HG02973 (cell line): ENCODE data around the gene CHI3L1.

Experiments
- ATAC-seq: cut with Tn5 transposase; IDR thresholded peaks from one replicate; pipeline ENCODE4 v1.9.1; 2021; ENCODE audit warnings: moderate library complexity; ENCODE audit not compliant: unreplicated experiment

Gene CHI3L1

DNA sequence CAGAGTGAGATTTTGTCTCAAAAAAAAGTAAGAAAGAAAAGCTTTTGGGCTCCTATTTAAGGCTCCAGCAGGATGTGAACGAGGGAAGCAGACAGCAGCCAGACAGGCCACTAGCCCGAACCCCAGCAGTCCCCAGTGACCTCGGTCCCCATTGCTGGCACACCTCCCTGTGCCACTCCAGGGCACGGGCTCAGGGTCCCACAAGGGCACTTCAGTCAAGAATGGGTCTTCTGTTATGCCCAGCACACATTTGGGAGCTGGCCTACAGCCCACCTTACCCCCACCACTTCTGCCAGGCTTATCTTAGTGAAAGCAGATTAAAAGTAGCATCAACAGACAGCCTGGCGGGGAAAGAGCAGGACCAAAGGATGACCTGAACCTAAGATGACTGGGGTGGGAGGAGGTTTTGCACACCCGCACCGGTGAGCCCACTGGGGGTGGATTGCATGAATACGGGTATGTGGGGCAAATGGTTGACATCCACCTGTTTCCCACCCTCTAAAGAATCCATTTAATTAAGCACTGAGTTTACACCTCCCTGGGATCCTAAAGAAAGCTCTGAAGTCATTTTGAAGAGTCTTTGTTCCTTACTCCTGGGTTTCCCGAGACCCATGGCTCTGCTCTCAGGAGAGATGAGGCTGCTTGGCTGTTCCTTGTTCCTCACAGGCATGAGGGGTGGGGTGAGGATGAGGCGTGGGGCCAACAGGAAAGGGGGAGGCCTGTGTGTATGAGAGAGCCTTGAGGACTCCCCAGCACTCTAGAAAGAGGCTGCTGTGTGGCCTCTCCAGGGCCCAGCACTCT lies 4.7 kb downstream of the CHI3L1 start:
- no peak for ATAC-seq

DNA sequence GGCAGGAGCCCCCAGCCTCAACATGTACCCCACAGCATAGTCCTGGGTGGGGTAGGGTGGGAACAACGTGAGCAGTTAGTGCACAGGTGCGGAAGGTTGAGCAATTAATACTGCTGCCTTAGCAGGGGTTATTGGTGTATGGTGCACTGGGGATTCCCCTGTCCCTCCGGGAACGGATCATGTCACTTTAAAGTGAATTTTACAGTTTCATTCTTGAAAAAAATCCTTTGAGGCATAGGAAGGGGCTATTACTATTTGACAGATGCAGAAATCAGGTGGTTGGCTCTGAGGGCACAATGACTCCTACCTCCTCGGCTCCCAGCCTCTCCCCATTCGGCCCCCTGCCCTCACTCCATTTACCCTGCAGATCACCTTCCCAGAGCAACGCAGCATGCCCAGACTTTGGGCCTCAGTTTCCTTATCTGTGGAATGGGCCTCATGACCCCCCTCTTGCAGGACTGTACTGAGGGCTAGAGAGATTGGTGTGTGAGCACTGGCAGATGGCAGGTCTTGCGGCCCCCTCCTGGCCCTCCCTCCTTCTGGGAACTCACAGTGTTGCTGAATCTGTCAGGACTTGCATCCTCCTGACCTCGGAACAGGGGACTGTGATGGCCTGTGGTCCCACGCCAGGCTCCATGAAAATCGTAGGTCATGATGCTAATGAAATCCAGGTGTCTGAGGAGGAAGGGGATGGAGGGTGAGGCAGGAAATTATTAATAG lies 5.7 kb downstream of the CHI3L1 start:
- ATAC-seq = no peak

DNA sequence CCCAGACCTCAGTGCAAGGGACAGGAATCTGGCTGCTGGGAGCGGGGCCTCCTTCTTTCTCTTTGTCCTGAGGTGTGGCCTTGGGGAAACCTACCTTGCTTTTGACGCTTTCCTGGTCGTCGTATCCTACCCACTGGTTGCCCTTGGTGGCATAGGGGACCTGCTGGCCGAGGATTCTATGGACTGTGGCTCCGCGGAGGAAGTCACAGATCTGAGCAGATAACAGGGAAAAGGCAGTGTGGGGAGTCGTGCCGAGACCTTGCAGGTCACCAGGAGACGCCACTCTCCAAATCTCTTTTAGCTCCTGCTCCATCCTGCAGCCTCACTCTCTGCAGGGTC lies 6.9 kb downstream of the CHI3L1 start:
- no peak for ATAC-seq

DNA sequence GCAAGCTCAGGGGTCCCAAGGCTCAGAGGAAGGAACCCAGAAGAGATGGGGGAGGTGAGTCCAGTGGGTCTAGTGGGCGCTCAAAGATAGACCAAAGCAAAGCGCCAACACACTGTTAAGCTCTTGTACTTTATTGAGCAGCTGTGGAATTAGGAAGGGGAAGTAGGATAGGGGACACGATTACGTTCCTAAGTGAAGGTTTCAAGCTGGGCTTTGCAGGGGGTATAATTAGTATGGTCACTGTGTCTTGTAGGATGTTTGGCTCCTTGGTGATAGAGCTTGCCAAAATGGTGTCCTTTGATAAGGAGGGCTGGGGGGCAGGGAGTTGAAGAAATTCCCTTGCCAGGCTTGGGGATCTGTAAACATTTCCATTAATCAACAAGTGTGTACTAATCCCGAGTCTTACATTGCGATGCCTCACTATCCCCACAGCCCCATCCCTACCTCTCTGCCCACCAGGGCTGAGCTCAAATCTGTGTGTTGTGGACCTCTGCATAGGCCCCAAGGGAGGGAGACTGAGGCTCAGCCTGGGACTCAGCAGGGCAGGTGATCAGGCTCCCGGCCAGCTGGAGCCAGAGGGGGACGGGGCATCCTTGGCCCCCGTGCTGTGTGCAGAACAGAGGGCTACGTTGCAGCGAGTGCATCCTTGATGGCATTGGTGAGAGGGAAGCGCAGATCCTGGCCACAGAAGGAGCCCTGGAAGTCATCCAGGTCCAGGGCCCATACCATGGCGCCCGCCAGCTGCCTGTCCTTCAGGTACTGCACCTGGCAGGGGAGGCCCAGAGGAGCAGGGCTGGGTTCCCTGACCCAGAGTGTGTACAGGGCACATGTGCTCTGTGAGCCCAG lies 7.5 kb downstream of the CHI3L1 start:
- ATAC-seq = no peak

- no peak for ATAC-seq
Measured at GRCh38 chr1:203178083-203178482, 8.4 kb downstream of the CHI3L1 start.

- no peak for ATAC-seq
Measured at GRCh38 chr1:203177470-203178039, 8.9 kb downstream of the CHI3L1 start.

- ATAC-seq = no peak
Measured at GRCh38 chr1:203177036-203177405, 9.5 kb downstream of the CHI3L1 start.

DNA sequence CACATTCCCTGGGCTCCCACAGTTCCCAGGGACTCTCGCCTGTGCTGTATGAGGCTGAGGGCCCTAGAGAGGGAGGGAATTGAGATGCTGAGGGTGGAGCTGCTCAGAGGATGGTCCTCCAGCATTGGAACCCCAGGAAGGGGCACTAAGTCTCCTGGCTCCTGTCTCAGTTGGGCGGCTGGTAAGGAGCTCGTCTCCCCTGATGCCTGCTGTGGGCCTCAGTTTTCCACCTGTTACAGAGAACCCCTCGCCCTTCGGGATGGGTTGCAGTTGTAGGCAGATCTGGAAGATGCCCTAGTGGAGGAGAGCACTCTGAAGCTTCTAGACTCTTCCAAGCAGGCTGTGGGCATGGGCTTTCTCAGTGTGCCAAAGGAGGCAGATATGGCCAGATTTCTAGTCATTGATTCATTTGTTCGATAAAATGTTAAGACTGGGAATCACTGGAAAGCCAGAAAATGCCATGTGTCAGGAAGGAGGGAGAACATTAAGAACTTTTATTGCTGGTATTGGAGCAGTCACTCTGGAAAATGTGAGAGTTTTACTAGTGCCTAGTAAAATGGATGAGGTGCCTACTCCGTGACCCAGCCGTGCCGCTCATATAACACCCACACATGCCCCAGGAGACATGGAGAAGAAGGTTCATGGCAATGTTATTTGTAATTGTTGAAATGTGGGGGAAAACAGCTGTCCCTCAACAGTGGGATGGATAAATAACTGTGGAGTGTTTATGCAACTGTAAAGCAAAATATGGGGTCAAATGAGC lies 10.1 kb downstream of the CHI3L1 start:
- ATAC-seq = no peak

DNA sequence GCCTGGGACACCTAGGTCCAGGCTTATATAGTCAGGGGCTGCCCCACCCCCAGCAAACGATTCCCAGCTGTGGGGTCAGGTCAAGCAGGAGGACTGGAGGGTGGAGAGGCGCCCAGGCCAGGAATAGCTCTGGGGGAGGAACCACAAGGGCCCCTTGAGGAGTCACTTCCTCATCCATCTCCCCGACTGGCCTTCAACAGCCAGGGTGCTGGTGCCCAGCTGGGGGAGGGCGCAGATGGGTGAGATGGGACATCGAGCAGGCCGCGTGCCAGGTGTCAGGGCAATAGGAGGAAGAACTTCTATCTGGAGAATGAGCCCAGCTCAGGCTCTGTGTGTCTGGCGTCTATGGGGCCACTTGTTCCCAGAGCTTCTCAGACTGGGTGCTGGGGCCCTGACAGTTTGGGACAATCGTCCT lies 10.7 kb downstream of the CHI3L1 start:
- ATAC-seq = no peak

- ATAC-seq = no peak
Measured at GRCh38 chr1:203175237-203175826, 11.2 kb downstream of the CHI3L1 start, which contains the start of gene MYBPH. TSS of gene MYBPH (minus strand) at chr1:203175826. CDS start at chr1:203175755, 71 bp downstream.

DNA sequence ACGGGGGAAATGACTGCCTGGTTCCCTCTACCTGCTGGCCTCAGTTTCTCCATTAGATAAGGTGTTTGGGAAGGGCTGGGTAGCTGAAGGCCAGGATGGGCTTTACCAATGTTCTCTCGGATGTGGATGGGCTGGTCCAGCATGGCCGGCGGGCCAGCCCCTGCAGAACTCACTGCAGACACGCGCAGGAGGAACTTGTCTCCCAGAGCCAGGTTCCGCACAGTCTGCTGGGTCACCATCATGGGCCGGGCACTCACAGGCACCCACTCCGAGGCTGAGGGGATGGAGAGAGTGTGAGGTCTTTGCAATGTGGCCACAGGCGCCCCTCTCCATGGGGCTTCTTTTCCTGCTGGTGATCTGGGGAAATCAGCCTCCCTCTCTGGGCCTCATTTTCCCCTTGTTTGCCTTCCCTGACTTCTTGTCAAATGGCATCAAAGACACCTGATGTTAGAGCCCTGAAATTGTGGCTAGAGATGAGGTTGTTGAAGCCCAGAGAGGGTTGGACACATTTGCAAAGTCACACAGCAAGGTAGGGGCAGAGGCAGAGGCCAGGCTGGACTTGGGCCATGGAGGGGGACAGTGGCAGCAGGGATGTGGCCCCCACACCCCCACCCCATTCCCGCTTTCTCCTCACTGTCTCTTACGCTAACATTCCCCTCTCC lies 12.0 kb downstream of the CHI3L1 start:
- no peak for ATAC-seq

GRCh38 chr1:203173566-203173965 lies 12.9 kb downstream of the CHI3L1 start:
- peak; percentile 66 for ATAC-seq

- ATAC-seq = no peak
Measured at GRCh38 chr1:203173011-203173555, 13.4 kb downstream of the CHI3L1 start.

GRCh38 chr1:203172184-203173010 lies 14.1 kb downstream of the CHI3L1 start:
- no peak for ATAC-seq

- ATAC-seq = no peak
Measured at GRCh38 chr1:203171341-203172183, 14.9 kb downstream of the CHI3L1 start.

GRCh38 chr1:203170625-203171330 lies 15.7 kb downstream of the CHI3L1 start:
- ATAC-seq = no peak
